Stimulated activated CD8-positive, alpha-beta memory T cell treated with anti-CD3 and anti-CD28 coated beads, Interleukin-7, amount 100 ng/mL, for 48 hours (primary cell): Measurements from ENCODE around the gene DCTN4.
"Not testable (repeated sequence)": the region's sequence is repeated elsewhere in the genome, so short reads cannot be mapped to it uniquely, and the experiment has no call there.

ENCODE experiments used
- DNase-seq, 2 donors: peaks; one replicate each; pipeline ENCODE4 v3.0.0-alpha.2; 2020; ENCODE audit warnings: low read depth in 1 of 2; ENCODE audit errors: extremely low read depth in 1 of 2

DCTN4 gene

DNA sequence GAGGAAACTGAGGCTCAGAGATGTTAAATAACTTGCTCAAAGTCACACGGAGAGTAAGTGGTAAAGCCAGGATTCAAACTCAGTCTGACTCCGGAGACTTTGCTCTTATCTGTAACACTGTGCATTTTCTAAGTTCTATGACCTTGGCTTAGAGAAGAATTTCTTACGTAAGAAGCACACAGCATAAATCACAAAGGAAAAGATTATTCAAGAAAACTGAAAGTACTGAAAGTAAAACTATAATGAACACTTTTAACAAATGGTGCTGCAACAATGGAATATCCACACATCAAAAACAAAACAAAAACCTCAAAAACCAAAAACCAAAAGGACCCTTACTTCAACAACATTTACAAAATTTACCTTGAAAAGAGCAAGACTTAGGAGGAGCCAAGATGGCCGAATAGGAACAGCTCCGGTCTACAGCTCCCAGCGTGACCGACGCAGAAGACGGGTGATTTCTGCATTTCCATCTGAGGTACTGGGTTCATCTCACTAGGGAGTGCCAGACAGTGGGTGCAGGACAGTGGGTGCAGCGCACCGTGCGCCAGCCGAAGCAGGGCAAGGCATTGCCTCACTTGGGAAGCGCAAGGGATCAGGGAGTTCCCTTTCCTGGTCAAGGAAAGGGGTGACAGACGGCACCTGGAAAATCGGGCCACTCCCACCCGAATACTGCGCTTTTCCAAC, 16.2 kb downstream of the DCTN4 start:
- DNase-seq = not testable (repeated sequence)

DNA sequence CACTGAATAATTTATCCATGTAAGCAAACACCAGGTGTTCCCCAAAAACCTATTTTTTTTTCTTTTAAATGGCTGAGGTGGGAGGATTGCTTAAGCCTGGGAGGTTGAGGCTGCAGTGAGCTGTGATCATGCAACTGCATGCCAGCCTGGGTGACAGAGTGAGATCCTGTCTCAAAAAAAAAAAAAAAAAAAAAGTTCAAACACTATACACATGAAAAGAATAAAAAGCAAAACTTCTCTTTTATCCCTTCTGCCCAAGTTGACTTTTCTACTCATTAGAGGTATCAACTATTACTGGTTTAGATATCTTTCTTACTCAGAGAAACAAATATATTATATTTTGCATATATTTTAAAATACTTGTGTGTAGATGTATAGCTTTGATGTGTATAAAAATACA, 17.8 kb downstream of the DCTN4 start:
- no peak for DNase-seq

DNA sequence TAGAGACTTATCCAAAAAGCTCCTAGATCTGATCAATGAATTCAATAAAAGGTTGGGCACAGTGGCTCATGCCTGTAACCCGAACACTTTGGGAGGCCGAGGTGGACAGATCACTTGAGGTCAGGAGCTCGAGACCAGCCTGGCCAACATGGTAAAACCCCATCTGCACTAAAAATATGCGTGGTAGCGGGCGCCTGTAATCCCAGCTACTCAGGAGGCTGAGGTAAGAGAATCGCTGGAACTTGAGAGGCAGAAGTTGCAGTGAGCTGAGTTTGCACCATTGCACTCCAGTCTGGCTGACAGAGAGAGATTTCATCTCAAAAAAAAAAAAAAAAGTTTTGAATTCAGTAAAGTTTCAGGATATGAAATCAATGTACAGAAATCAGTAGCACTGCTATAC, 20.0 kb downstream of the DCTN4 start:
- no peak for DNase-seq

DNA sequence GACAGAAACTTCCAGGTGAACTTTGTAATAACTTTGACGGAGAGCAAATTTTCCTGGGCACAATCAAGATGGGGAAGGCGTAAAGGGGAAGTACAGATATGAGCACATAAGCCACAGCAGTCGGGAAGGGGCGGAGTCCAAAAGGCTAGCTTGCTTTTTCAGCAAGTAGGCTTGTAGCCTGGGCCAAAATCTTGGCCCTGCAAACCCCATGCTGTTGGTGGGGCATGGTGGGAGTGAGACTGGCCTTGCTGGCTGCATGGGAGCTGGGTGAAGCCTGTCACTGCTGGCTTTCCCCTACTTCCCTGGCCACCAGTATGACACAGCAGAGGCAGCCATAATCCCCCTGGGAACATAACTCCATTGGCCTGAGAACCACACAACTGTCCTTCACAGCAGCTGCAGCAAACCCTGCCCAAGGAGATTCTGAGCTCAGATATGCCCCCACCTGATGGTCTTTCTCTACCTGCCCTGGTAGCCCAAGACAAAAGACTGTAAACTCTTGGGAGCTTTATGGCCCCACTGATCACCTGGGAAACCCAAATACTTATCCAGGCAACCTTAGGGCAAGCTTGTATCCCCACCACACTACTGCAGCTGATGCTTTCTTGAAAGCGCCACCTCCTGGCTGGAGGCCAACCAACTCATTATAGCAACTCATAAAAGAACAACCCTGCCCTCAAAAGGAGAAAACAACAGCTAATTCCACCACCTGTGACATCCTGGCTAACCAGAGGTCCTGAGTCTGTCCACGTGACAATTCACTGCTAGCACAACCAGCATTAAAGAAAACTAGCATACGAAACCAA, 24.0 kb downstream of the DCTN4 start:
- peak in 1 of 2 donors; percentile 14 for DNase-seq

DNA sequence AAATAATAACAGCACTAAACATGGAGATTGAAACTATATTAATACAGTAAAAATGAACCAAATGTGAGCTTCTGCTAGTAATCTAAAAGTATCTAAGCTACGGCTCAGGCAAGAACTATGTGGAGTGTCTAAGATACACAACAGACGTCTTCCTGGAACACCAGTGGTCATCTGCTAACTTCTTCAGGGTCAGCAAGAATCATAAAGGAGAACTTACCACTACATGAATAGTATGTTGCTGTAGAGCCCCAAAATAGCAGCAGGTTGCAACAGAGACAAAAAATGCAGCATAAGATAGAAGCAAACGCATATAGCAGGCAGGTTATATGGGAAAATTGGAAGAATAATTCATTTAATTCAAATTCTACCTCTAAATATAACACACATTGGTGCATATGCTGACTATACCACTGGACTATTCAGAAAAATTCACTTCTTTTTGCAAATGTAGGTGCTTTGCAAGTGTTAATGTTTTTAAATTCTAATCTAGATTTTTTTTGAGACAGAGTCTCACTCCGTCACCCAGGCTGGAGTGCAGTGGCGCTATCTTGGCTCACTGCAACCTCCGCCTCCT, 27.1 kb downstream of the DCTN4 start:
- no peak for DNase-seq

DNA sequence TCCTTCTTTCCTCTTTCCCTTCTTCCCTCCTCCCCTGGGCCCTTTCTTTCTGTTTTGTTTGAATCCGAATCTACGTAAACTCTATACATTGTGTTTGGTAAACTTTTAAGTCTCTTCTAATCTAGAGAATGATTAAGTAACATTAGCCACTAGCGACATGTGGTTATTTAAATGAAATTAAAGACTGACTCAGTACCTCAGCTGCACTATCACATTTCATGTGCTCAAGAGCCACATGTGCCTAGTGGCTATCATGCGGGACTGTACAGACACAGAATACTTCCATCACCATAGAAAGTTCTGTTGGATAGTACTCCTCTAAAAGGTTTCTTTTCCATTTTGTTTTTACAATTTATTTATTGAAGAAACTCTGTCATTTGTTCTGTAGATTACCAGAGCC, 29.0 kb downstream of the DCTN4 start:
- no peak for DNase-seq

DNA sequence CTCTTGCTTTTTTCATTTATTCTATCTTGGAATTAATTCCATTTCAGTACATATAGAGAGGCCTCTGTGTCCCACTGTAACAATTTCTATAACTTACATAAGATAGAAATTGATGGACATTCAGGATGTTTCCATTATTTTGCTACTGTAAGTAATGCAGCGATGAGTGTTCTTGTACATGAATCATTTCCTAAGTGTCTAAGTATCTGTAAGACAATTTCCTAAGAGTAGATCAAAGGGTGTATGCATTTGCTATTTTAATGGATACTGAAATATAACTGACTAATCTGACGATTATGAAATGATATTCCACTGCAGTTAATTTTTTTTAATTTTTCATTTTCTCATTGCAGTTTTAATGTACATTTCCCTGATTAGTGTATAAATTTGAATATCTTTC, 35.0 kb downstream of the DCTN4 start:
- DNase-seq = no peak

DNA sequence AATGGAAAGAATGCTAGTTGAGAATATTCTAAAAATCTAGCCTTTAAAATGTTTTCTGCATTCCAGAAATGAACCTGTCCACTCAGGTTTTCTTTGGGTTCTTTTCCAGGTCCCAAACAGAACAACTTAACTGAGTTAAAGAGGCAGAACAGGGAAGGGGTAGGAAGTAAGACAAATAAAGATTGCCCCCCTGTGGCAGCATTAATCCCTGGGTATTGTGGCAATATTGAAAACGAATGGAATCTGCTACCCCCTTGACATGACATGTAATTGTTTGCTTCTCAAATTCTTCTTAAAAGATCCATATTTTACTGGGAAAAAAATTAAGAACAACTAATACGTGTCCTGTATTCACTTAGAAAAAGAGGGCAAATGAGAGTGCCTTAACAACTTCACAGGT, 48.7 kb downstream of the DCTN4 start:
- no peak for DNase-seq

DNA sequence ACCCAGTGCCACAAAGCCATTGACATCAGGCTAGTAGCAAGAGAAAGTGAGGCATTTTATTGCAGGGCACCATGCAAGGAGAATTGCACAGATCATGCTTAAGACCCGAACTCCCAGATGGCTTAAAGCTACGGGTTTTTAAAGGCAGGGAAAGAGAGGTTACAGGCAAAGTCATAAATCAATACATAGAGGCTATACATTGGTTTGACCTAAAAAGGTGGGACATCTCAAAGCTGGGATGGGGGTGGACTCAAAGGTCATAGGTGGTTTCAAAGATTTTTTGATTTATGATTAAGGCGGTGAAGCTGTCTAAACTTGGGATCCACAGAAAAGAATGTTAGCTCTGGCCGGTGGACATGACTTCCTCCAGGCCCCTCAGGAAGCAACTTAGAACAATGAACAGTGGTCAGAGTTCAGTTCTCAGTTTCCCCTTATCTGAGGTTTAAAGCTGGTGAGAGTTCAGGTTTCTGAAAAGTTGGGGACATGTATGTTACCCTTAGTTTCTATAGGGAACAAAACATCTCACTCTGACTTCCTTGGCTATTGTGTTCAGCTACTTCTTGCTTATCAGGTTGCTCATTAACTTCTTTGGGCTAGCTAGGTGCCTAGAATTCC, 51.9 kb downstream of the DCTN4 start:
- no peak for DNase-seq

DNA sequence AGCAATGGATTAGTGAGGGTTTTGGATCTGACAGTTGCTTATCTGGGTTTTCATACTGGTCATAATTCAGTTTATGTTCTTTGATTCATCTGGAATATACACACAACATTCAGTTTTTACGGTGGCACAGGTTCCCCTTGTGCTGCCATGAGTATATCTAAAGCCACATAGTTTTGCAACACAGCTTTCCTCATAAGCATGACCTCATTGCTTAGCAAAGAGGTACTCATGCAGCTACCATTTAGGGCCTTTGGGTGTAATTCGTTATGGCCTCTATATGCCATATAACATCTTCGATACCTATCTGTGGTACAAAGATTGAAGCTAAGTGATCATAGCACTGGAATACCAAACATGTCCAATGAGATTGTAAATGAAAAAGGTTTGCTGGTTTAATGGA, 55.1 kb downstream of the DCTN4 start:
- no peak for DNase-seq

DNA sequence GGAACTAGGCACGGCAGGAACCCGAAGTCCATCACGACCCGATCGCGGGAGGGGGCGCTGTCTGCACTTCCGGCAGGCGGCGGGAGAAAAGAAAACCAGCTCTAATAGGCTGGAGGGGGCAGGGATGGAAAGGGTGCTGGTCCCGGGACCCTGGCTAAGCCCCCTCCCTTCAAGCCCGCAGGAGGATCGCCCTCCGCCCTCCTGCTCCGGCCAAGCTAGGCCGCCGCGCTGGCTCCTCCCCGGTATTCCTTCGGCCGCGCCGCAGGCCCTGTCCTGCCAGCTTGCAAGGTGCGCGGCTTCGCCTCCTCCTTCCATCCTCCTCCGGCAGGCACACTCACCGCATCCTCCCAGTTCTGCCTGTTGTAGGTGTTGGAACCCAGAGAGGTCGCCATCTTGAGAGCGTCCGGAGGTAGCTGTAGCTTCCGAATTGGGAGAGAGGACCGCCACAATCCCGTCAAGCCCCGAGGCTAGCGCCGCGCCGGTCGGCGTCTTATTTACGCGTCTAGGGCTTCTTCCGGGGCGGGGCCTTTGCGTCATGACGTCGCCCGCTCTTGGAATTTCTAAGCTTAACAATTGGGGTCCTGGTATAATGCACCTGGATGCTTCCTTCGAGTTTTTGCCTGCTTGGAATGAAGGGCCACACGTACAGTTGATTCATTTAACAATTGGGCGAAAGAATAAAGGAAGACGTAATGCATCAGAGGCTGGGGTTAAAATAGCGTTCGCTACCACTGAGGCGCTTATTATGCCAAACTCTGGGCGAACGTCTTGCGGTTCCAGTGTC, 58.0 kb downstream of the DCTN4 start, which contains the start of gene RBM22:
Gene RBM22, minus strand, starts transcription at position 469 of the 784 bp plus-strand sequence. Its CDS starts 77 bp downstream, at position 392.
- DNase-seq = peak; percentile 74 to 87

DNA sequence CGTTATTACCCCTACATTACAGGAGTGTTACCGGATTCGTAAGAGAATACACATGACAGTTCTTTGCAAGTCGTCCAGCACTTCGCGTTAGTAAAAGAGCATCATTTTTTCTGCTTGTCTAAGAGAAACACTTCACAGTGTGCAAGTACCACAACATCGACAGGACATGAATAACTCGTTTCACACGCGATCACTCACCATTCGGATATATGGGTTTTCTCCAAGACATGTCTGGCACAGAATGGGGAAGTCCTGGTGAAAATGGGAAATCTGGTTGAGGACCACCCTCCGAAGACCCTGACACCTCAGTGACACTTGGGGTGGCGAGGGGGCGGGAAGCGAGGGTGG, 58.6 kb downstream of the DCTN4 start:
- no peak for DNase-seq

DNA sequence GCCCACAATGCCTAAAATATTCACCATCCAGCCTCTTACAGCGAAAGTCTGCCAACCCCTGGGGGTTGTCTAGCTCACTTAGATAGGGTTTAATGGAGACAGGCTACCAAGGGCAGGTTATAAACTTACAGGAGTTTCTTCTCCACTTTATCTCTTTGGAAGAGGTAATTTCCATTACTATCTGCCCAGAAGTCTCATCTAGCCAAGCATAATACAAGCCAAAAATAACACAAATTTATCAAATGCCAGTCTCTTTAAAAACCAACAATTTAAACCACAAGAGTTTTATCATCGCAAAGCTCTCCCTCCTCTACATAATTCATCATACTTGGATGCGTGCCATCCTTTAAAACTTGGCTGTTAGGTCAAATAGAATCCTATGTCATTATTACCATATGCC, 64.2 kb downstream of the DCTN4 start:
- no peak for DNase-seq

DNA sequence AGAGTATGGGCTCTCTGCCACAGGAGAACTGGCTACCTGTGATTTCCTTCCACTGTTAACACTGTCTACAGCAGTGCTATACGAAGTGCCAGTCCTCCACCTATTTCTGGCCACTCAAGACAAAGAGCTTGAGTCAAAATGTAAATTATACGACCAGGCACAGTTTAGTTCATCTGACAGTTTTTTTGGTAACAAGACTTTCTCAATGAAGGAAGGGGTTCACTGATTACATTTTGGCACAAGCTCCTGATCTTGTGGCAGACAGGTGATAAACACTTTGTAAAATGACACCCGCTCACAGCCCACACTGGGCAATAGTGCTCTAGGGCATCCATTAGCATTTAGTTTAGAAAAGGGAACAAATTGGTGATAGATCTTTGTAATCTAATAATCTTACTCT, 66.5 kb downstream of the DCTN4 start:
- no peak for DNase-seq

DNA sequence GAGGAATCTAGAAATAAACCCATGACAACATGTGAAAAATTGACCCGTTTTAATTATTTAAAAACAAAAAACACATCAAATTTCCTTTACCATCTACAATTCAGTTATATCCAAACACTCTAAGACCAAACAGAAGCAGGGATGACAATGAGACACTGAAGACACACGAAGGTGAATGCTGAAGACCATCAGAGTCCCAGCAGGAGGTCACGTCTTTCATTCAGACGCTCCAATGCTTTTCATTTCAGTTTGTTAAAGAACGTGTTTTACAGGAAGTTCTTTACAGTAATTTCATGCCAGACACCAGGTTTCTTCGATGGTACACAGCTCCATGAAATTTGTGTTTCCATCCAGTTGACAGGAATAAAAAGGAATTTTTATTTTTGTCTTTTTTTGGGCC, 68.1 kb downstream of the DCTN4 start:
- no peak for DNase-seq

DNA sequence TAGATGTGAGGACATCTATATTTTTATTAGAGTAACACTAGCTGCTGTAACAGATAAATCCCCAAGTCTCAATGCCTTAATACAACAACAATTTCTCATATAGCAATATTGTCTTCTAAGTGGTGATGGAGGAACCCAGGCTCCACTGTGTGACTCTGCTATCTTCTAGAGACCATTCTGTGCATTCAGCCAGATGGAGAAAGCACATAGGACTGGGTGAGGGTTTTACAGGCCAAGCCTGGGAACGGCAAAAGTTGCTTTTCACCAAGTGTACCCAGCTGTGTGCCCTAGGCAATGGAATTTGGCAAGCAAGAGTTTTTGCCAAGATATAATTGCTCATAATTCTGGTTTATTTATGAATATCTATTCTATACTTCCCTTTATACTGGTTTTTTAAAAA, 69.7 kb downstream of the DCTN4 start:
- no peak for DNase-seq

DNA sequence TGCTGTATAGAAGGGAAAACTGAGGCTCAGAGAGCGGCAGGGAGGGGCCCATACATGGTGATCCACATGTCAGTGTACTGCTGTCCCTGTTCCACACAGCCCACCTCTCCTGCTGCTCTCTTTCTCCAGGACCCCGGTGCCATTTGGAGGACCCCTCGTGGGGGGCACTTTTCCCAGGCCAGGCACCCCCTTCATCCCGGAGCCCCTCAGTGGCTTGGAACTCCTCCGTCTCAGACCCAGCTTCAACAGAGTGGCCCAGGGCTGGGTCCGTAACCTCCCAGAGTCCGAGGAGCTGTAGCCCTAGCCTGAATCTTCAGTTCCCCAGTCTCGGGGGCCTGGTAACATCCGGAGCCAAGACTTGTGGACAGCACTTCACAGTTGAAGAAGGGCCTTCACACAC, 82.2 kb downstream of the DCTN4 start:
- no peak for DNase-seq

DNA sequence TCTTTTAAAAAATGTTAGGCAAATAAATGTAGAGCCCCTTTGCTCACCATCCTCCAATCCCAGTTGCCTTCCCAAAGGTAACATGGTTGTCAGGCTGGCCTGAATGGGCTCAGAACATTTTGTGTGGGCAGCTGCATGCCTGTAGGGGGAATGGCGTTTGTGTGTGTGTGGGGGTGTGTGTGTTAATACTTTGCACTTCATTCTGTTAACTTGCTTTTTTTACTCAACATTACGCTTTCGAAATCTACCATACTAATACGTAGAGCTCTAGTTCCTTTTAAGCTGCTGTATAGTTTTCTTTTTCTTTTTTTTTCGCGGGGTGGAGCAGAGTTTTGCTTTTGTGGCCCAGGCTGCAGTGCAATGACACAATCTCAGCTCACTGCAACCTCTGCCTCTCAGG, 83.7 kb downstream of the DCTN4 start:
- DNase-seq = no peak

DNA sequence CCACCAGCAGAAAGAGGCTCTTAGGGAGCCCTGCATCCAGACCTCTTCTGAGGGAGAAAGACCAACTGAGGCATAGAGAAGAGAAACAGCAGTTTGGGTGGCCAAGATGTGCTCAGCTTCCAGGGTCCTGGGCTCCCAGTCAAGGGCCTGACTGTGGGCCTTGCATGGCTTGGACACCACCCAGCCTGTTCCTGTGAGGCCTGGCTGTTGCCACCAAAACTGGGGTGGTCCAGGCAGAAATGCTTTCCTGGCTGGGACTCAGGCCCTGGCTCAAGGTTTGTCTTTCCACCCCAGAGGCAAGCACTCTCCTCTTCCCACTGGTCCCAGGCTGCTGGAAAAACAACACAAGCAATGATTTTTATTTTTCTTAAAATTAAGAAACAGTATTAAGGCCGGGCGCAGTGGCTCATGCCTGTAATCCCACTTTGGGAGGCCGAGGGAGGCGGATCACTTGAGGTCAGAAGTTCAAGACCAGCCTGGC, 84.4 kb downstream of the DCTN4 start:
- no peak for DNase-seq

DNA sequence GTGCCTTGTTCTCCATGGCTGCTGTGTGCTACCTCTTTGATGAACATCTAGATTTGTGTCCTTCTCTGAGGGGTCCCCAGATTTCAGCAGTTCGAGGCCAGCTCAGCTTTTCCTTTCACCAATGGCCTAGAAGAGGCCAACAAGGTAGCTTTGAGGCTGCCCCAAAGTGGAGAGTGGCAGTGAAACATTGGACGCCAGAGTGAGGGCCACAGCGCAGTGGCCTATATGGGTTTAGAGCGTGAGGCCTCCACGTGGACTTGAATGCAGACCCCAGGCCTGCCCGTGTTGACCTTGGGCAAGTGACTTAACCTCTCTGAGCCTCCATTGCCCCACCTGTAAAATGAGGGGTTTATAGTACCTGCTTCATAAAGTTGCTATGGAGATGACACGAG, 85.9 kb downstream of the DCTN4 start:
- no peak for DNase-seq
